SK-N-SH (cell line): ENCODE measurements around the gene DMD.

ENCODE experiments used
- CHD2 ChIP-seq: fragments of 150-350 bp; IDR thresholded peaks from 2 replicates; pipeline ENCODE4 v1.6.1; 2018; ENCODE audit warnings: low read length; ENCODE audit not compliant: partially characterized antibody
- CTCF ChIP-seq: fragments of 200-600 bp; sonication (generic); IDR thresholded peaks from 2 replicates; pipeline ENCODE4 v1.6.1; 2017; ENCODE audit warnings: antibody characterized with exemption, mild to moderate bottlenecking, moderate library complexity
- ELF1 ChIP-seq: IDR thresholded peaks from 2 replicates; pipeline ENCODE4 v1.4.0; 2012
- EP300 ChIP-seq, 2 experiments: IDR thresholded peaks; 2 replicates each; pipeline versions ENCODE4 v1.4.0 to v1.6.1; 2012; ENCODE audit warnings: borderline replicate concordance in 1 of 2, low read depth in 1 of 2, low read length in 1 of 2
- EZH2phosphoT487 ChIP-seq: fragments of 200-600 bp; sonication (generic); IDR thresholded peaks from 2 replicates; pipeline ENCODE4 v1.6.1; 2017; ENCODE audit warnings: low read depth, mixed run types, mild to moderate bottlenecking, antibody characterized with exemption, moderate library complexity, borderline replicate concordance
- FOSL2 ChIP-seq: IDR thresholded peaks from 2 replicates; pipeline ENCODE4 v1.4.0; 2012; ENCODE audit warnings: low read depth, mild to moderate bottlenecking, moderate library complexity, borderline replicate concordance
- GABPA ChIP-seq: IDR thresholded peaks from 2 replicates; pipeline ENCODE4 v1.4.0; 2012; ENCODE audit warnings: low read depth, mild to moderate bottlenecking
- GATA2 ChIP-seq: sonication (generic); formaldehyde crosslinking; IDR thresholded peaks from 2 replicates; pipeline ENCODE4 v1.5.0; 2020; ENCODE audit warnings: mild to moderate bottlenecking, missing genetic modification reagents
- JUND ChIP-seq: IDR thresholded peaks from 2 replicates; pipeline ENCODE4 v1.4.0; 2012
- NFIC ChIP-seq: IDR thresholded peaks from 2 replicates; pipeline ENCODE4 v1.4.0; 2012; ENCODE audit warnings: borderline replicate concordance
- POLR2AphosphoS5 ChIP-seq: IDR thresholded peaks from 2 replicates; pipeline ENCODE4 v1.6.1; 2012; ENCODE audit warnings: low read depth, low read length
- SMC3 ChIP-seq: IDR thresholded peaks from 2 replicates; pipeline ENCODE4 v1.6.1; 2012; ENCODE audit warnings: low read depth, low read length, improper control_type of control experiment
- TF ChIP-seq, protein P1 (sequence below): IDR thresholded peaks from 2 replicates; pipeline ENCODE4 v1.6.1; 2012; ENCODE audit warnings: mild to moderate bottlenecking, low read depth, low read length, moderate library complexity

- TF ChIP-seq GABPA (no peak), POLR2AphosphoS5 (no peak), JUND (no peak), EP300 (IDR thresholded peaks at IDR 0.05; ENCODE audit: borderline replicate concordance in 1 of 2, low read depth in 1 of 2, low read length in 1 of 2) (no peak), ELF1 (no peak), CTCF (no peak), GATA2 (no peak), FOSL2 (no peak), SMC3 (no peak), EZH2phosphoT487 (no peak), NFIC (no peak), CHD2 (no peak)
- TF ChIP-seq, protein P1, sequence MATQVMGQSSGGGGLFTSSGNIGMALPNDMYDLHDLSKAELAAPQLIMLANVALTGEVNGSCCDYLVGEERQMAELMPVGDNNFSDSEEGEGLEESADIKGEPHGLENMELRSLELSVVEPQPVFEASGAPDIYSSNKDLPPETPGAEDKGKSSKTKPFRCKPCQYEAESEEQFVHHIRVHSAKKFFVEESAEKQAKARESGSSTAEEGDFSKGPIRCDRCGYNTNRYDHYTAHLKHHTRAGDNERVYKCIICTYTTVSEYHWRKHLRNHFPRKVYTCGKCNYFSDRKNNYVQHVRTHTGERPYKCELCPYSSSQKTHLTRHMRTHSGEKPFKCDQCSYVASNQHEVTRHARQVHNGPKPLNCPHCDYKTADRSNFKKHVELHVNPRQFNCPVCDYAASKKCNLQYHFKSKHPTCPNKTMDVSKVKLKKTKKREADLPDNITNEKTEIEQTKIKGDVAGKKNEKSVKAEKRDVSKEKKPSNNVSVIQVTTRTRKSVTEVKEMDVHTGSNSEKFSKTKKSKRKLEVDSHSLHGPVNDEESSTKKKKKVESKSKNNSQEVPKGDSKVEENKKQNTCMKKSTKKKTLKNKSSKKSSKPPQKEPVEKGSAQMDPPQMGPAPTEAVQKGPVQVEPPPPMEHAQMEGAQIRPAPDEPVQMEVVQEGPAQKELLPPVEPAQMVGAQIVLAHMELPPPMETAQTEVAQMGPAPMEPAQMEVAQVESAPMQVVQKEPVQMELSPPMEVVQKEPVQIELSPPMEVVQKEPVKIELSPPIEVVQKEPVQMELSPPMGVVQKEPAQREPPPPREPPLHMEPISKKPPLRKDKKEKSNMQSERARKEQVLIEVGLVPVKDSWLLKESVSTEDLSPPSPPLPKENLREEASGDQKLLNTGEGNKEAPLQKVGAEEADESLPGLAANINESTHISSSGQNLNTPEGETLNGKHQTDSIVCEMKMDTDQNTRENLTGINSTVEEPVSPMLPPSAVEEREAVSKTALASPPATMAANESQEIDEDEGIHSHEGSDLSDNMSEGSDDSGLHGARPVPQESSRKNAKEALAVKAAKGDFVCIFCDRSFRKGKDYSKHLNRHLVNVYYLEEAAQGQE: no peak
Observed at GRCh38 chrX:33194289-33194688, 17.1 kb downstream of the DMD start.
